GM12878 (cell line): ENCODE measurements around the gene LRR1. TPM values are rescaled to one million over a fixed set of nuclear protein-coding genes. Genes with fewer than 3 reads are reported as not detected.

Experiments
- ATF7 ChIP-seq: fragments of 450-650 bp; IDR thresholded peaks from 2 replicates; pipeline ENCODE4 v1.6.1; 2016; ENCODE audit warnings: low read depth, mild to moderate bottlenecking
- BACH1 ChIP-seq: fragments of 450-650 bp; IDR thresholded peaks from 2 replicates; pipeline ENCODE4 v1.6.1; 2017; ENCODE audit warnings: mild to moderate bottlenecking, borderline replicate concordance
- CEBPB ChIP-seq, 2 experiments: fragments of 150-350 bp in 1 of 2; IDR thresholded peaks; 2 replicates each; pipeline ENCODE4 v1.6.1; 2012 to 2014; ENCODE audit warnings: low read depth in 2 of 2, low read length in 2 of 2, borderline replicate concordance in 1 of 2, inconsistent platforms in 1 of 2
- FOXK2 ChIP-seq: fragments of 450-650 bp; IDR thresholded peaks from 2 replicates; pipeline ENCODE4 v1.6.1; 2017; ENCODE audit warnings: mild to moderate bottlenecking, moderate library complexity
- NFXL1 ChIP-seq: fragments of 450-650 bp; IDR thresholded peaks from 2 replicates; pipeline ENCODE4 v1.6.1; 2017; ENCODE audit warnings: antibody characterized with exemption, mild to moderate bottlenecking, borderline replicate concordance
- NR2F1 ChIP-seq: fragments of 450-650 bp; conservative IDR thresholded peaks from 2 replicates; pipeline ENCODE4 v1.6.1; 2017; ENCODE audit warnings: mild to moderate bottlenecking
- POLR2AphosphoS2 ChIP-seq: IDR thresholded peaks from 2 replicates; pipeline ENCODE4 v1.6.1; 2011; ENCODE audit warnings: low read depth, mild to moderate bottlenecking, low read length, improper control_type of control experiment, moderate library complexity
- RFX5 ChIP-seq: IDR thresholded peaks from 2 replicates; pipeline ENCODE4 v1.6.1; 2011; ENCODE audit warnings: low read depth, low read length, improper control_type of control experiment
- RUNX3 ChIP-seq: IDR thresholded peaks from 2 replicates; pipeline ENCODE4 v1.6.1; 2012; ENCODE audit warnings: low read length, inconsistent platforms
- SMARCA5 ChIP-seq: fragments of 450-650 bp; IDR thresholded peaks from 2 replicates; pipeline ENCODE4 v1.6.1; 2017; ENCODE audit warnings: mild to moderate bottlenecking
- SPI1 ChIP-seq: IDR thresholded peaks from 2 replicates; pipeline ENCODE4 v1.6.1; 2011; ENCODE audit warnings: low read depth, mild to moderate bottlenecking, low read length, moderate library complexity, borderline replicate concordance; ENCODE audit not compliant: insufficient read depth
- TAF1 ChIP-seq: IDR thresholded peaks from 2 replicates; pipeline ENCODE4 v1.6.1; 2011; ENCODE audit warnings: mild to moderate bottlenecking, low read depth, low read length, borderline replicate concordance
- ZNF207 ChIP-seq: fragments of 450-650 bp; IDR thresholded peaks from 2 replicates; pipeline ENCODE4 v1.6.1; 2014; ENCODE audit warnings: antibody characterized with exemption, mild to moderate bottlenecking, borderline replicate concordance
- ZNF622 ChIP-seq: fragments of 450-650 bp; IDR thresholded peaks from 2 replicates; pipeline ENCODE4 v1.6.1; 2017; ENCODE audit warnings: mild to moderate bottlenecking, inconsistent platforms
- polyA plus RNA-seq, 11 experiments: library from polyadenylated mRNA; depleted of rRNA in 4 of 11; unstranded in 6 of 11; stranded (reverse) in 5 of 11; fragments of >200 nt; fragmentation: Nextera tagmentation in 4 of 11; fragmentation: Illumina TruSeq in 1 of 11; extraction: Ambion mirVana in 4 of 11; extraction: Trizol in 1 of 11; gene quantifications; 1 replicate in 1 of 11; 2 replicates in 10 of 11; pipeline versions ENCODE4 v1.2.1 to v1.2.3, GENCODE V29; 2011 to 2016; ENCODE audit warnings: inconsistent platforms in 2 of 11, missing spikeins in 2 of 11, low read depth in 1 of 11
- total RNA-seq, 4 experiments: library from RNA; depleted of rRNA in 3 of 4; stranded (reverse); fragments of >200 nt in 3 of 4; fragmentation: Illumina TruSeq in 1 of 4; extraction: Trizol in 1 of 4; gene quantifications; 2 replicates each; pipeline versions ENCODE4 v1.2.1 to v1.2.3, GENCODE V29; 2013 to 2021
- TF ChIP-seq, protein P1 (sequence below): IDR thresholded peaks from 2 replicates; pipeline ENCODE4 v1.6.1; 2012; ENCODE audit warnings: improper control_type of control experiment, low read depth, low read length; ENCODE audit not compliant: insufficient replicate concordance
- TF ChIP-seq, protein P2 (sequence below): fragments of 450-650 bp; formaldehyde crosslinking; IDR thresholded peaks from 2 replicates; pipeline ENCODE4 v1.4.0; 2020; ENCODE audit warnings: mild to moderate bottlenecking, moderate library complexity
- TF ChIP-seq, protein P3 (sequence below): fragments of 150-350 bp; IDR thresholded peaks from 2 replicates; pipeline ENCODE4 v1.6.1; 2014; ENCODE audit warnings: mild to moderate bottlenecking, low read depth, low read length
- TF ChIP-seq, protein P4 (sequence below): IDR thresholded peaks from 2 replicates; pipeline ENCODE4 v1.6.1; 2011; ENCODE audit warnings: low read depth, low read length, improper control_type of control experiment, borderline replicate concordance

The LRR1 gene
- total and polyA plus RNA-seq, 10 of the 15 experiments (the other 5 are each of a cell fraction or from before 2014, with no cell fraction given) = 36.9 to 110 (median 53.1) TPM

DNA sequence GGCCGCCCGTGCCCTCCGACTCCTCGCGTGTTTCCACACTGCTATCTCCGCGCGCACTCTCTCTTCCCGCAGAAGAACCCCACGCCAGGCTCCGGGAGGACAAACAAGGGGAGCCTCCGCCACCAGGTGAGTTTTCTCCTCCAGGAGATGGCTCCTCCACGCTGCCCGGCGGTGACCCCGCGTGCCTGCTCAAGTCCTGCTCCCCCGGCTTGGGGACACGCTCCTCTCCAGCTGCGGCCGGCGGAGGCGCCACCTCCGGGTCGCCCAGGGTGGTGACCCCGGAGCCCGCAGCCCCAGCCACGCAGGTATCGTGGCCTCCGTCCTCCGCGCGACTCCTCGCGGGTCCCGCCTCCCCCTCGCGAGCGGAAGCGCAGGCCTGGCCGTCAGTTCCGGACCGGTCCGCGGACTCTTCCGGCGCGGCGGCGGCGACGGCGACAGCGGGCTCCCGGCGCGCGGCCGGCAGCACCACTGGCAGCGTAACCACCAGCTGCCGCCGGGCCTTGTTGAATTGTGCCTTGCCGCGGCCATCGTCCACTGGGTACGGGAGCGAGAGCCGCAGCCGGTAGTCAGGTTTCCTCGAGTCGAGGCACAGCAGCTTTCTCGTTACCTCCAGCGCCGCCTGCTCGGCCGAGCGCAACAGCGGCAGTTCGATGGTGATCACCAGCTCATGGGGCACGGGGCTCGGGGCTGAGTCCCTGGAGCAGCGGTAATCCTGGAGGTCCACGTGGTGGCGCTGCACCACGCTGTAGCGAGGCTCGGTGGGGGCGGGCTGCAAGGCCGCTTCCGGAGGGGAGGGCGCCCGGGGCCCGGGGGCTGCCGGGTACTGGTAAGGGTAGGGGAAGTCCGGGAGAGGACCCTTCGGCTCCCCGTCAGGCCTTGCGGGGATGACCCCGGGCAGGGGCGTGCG is 35.2 kb downstream of the LRR1 start (continued):
- TF ChIP-seq NFXL1 (no peak; the same call in 1 of the 2 replicates), BACH1 (peak; percentile 98), RFX5 (no peak), POLR2AphosphoS2 (no peak), ZNF622 (no peak), ZNF207 (peak; percentile 94), CEBPB (IDR thresholded peaks at IDR 0.05; ENCODE audit: borderline replicate concordance in 1 of 2, low read depth in 2 of 2, low read length in 2 of 2) (no peak), NR2F1 (peak; percentile 99), SPI1 (peak; percentile 25; the same call in 1 of the 2 replicates), TAF1 (peak; percentile 84; the same call in 1 of the 2 replicates), SMARCA5 (peak; percentile 91), ATF7 (0 out of 2 replicates have a peak, but pooled peaks have one; percentile 31), FOXK2 (no peak), RUNX3 (no peak; the same call in none of the 2 replicates)
- TF ChIP-seq, protein P1, sequence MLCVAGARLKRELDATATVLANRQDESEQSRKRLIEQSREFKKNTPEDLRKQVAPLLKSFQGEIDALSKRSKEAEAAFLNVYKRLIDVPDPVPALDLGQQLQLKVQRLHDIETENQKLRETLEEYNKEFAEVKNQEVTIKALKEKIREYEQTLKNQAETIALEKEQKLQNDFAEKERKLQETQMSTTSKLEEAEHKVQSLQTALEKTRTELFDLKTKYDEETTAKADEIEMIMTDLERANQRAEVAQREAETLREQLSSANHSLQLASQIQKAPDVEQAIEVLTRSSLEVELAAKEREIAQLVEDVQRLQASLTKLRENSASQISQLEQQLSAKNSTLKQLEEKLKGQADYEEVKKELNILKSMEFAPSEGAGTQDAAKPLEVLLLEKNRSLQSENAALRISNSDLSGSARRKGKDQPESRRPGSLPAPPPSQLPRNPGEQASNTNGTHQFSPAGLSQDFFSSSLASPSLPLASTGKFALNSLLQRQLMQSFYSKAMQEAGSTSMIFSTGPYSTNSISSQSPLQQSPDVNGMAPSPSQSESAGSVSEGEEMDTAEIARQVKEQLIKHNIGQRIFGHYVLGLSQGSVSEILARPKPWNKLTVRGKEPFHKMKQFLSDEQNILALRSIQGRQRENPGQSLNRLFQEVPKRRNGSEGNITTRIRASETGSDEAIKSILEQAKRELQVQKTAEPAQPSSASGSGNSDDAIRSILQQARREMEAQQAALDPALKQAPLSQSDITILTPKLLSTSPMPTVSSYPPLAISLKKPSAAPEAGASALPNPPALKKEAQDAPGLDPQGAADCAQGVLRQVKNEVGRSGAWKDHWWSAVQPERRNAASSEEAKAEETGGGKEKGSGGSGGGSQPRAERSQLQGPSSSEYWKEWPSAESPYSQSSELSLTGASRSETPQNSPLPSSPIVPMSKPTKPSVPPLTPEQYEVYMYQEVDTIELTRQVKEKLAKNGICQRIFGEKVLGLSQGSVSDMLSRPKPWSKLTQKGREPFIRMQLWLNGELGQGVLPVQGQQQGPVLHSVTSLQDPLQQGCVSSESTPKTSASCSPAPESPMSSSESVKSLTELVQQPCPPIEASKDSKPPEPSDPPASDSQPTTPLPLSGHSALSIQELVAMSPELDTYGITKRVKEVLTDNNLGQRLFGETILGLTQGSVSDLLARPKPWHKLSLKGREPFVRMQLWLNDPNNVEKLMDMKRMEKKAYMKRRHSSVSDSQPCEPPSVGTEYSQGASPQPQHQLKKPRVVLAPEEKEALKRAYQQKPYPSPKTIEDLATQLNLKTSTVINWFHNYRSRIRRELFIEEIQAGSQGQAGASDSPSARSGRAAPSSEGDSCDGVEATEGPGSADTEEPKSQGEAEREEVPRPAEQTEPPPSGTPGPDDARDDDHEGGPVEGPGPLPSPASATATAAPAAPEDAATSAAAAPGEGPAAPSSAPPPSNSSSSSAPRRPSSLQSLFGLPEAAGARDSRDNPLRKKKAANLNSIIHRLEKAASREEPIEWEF = no peak
- TF ChIP-seq, protein P2, sequence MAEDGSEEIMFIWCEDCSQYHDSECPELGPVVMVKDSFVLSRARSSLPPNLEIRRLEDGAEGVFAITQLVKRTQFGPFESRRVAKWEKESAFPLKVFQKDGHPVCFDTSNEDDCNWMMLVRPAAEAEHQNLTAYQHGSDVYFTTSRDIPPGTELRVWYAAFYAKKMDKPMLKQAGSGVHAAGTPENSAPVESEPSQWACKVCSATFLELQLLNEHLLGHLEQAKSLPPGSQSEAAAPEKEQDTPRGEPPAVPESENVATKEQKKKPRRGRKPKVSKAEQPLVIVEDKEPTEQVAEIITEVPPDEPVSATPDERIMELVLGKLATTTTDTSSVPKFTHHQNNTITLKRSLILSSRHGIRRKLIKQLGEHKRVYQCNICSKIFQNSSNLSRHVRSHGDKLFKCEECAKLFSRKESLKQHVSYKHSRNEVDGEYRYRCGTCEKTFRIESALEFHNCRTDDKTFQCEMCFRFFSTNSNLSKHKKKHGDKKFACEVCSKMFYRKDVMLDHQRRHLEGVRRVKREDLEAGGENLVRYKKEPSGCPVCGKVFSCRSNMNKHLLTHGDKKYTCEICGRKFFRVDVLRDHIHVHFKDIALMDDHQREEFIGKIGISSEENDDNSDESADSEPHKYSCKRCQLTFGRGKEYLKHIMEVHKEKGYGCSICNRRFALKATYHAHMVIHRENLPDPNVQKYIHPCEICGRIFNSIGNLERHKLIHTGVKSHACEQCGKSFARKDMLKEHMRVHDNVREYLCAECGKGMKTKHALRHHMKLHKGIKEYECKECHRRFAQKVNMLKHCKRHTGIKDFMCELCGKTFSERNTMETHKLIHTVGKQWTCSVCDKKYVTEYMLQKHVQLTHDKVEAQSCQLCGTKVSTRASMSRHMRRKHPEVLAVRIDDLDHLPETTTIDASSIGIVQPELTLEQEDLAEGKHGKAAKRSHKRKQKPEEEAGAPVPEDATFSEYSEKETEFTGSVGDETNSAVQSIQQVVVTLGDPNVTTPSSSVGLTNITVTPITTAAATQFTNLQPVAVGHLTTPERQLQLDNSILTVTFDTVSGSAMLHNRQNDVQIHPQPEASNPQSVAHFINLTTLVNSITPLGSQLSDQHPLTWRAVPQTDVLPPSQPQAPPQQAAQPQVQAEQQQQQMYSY (CRISPR knock-in tag) = no peak
- TF ChIP-seq, protein P3, sequence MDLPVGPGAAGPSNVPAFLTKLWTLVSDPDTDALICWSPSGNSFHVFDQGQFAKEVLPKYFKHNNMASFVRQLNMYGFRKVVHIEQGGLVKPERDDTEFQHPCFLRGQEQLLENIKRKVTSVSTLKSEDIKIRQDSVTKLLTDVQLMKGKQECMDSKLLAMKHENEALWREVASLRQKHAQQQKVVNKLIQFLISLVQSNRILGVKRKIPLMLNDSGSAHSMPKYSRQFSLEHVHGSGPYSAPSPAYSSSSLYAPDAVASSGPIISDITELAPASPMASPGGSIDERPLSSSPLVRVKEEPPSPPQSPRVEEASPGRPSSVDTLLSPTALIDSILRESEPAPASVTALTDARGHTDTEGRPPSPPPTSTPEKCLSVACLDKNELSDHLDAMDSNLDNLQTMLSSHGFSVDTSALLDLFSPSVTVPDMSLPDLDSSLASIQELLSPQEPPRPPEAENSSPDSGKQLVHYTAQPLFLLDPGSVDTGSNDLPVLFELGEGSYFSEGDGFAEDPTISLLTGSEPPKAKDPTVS = no peak
- TF ChIP-seq, protein P4, sequence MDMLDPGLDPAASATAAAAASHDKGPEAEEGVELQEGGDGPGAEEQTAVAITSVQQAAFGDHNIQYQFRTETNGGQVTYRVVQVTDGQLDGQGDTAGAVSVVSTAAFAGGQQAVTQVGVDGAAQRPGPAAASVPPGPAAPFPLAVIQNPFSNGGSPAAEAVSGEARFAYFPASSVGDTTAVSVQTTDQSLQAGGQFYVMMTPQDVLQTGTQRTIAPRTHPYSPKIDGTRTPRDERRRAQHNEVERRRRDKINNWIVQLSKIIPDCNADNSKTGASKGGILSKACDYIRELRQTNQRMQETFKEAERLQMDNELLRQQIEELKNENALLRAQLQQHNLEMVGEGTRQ = no peak
